Muscle layer of colon (tissue), 2 donors: ENCODE results near the gene ENAH.
A peak's percentile ranks its signal among the peaks of the same experiment; 100 is the strongest.
"Not testable (repeated sequence)": the region's sequence is repeated elsewhere in the genome, so short reads cannot be mapped to it uniquely, and the experiment has no call there.

Experiments used
- H3K27ac ChIP-seq: one replicate; pipeline ENCODE4 v1.7.0; 2013; ENCODE audit warnings: low read depth, mild to moderate bottlenecking, low read length, moderate library complexity
- H3K27me3 ChIP-seq, 2 donors: one replicate each; pipeline ENCODE4 v1.7.0; 2013; ENCODE audit warnings: low read length in 2 of 2, mild to moderate bottlenecking in 2 of 2; ENCODE audit not compliant: insufficient read depth in 2 of 2, control insufficient read depth in 1 of 2
- H3K36me3 ChIP-seq: one replicate; pipeline ENCODE4 v1.7.0; 2013; ENCODE audit warnings: mild to moderate bottlenecking, low read length; ENCODE audit not compliant: insufficient read depth
- H3K4me1 ChIP-seq: one replicate; pipeline ENCODE4 v1.7.0; 2013; ENCODE audit warnings: mild to moderate bottlenecking, low read length; ENCODE audit not compliant: insufficient read depth
- H3K4me3 ChIP-seq, 2 donors: one replicate each; pipeline ENCODE4 v1.7.0; 2013; ENCODE audit warnings: low read length in 2 of 2, low read depth in 1 of 2, mild to moderate bottlenecking in 1 of 2, moderate library complexity in 1 of 2
- H3K9ac ChIP-seq: one replicate; pipeline ENCODE4 v1.7.0; 2013; ENCODE audit warnings: low read length
- H3K9me3 ChIP-seq: one replicate; pipeline ENCODE4 v1.7.0; 2013; ENCODE audit warnings: mild to moderate bottlenecking, low read length
- donor health status: abdominal sarcoma.
- donor health status: Adenocarcinoma of cecum.

ENAH gene

GRCh38 chr1:225615403-225615790 is 37.5 kb downstream of the ENAH start:
- H3K9me3 ChIP-seq, H3K27ac ChIP-seq, H3K4me3 ChIP-seq, H3K9ac ChIP-seq, H3K36me3 ChIP-seq, H3K27me3 ChIP-seq: not testable (repeated sequence)
- peaks cover 29% of the 10 kb centered on the region for H3K4me1 ChIP-seq

GRCh38 chr1:225613006-225613405 is 39.9 kb downstream of the ENAH start:
- Histone ChIP-seq H3K36me3 (no peaks in the 10 kb centered on the region), H3K9ac (no peak overlapping the region), H3K9me3 (no peaks in the 10 kb centered on the region), H3K4me3 (no peak overlapping the region), H3K4me1 (peaks cover 28% of the 10 kb centered on the region), H3K27ac (peak overlapping the region; percentile 4), H3K27me3 (no peaks in the 10 kb centered on the region)

- no peak overlapping the region for H3K4me3 ChIP-seq
- H3K9me3 ChIP-seq, result no peaks in the 10 kb centered on the region
- H3K4me1 ChIP-seq, result peaks cover 28% of the 10 kb centered on the region
- no peaks in the 10 kb centered on the region for H3K27me3 ChIP-seq
- no peak overlapping the region for H3K9ac ChIP-seq
- peak overlapping the region; percentile 1 for H3K27ac ChIP-seq
- H3K36me3 ChIP-seq, result no peaks in the 10 kb centered on the region
Measured at GRCh38 chr1:225612287-225612686, 40.6 kb downstream of the ENAH start.

- peak overlapping the region; percentile 1 for H3K27ac ChIP-seq
- H3K36me3 ChIP-seq, result no peaks in the 10 kb centered on the region
- peaks cover 30% of the 10 kb centered on the region for H3K4me1 ChIP-seq
- no peak overlapping the region for H3K4me3 ChIP-seq
- no peaks in the 10 kb centered on the region for H3K27me3 ChIP-seq
- H3K9me3 ChIP-seq, result no peaks in the 10 kb centered on the region
- H3K9ac ChIP-seq, result no peak overlapping the region
Measured at GRCh38 chr1:225611537-225612223, 41.2 kb downstream of the ENAH start.

- Histone ChIP-seq H3K9ac (no peak overlapping the region), H3K27me3 (no peaks in the 10 kb centered on the region)
Measured at GRCh38 chr1:225610539-225610938, 42.4 kb downstream of the ENAH start.

GRCh38 chr1:225608014-225608796 is 44.7 kb downstream of the ENAH start:
- Histone ChIP-seq H3K4me3 (no peak overlapping the region), H3K27me3 (no peaks in the 10 kb centered on the region), H3K9ac (no peak overlapping the region), H3K36me3 (no peaks in the 10 kb centered on the region), H3K27ac (peak overlapping the region; percentile 37), H3K9me3 (no peaks in the 10 kb centered on the region), H3K4me1 (peaks cover 48% of the 10 kb centered on the region)

More at GRCh38 chr1:225610539-225610938, 42.4 kb downstream of the ENAH start:
- H3K4me3 ChIP-seq, result no peak overlapping the region
- no peak overlapping the region for H3K27ac ChIP-seq
- no peaks in the 10 kb centered on the region for H3K9me3 ChIP-seq
- H3K4me1 ChIP-seq, result peaks cover 33% of the 10 kb centered on the region
- no peaks in the 10 kb centered on the region for H3K36me3 ChIP-seq

- H3K9ac ChIP-seq, result no peak overlapping the region
- H3K27me3 ChIP-seq, result no peaks in the 10 kb centered on the region
- H3K4me3 ChIP-seq, result peak overlapping the region in 1 of 2 donors; percentile 18
- no peaks in the 10 kb centered on the region for H3K36me3 ChIP-seq
- H3K9me3 ChIP-seq, result no peaks in the 10 kb centered on the region
- peak overlapping the region; percentile 37 for H3K27ac ChIP-seq
- H3K4me1 ChIP-seq, result peaks cover 48% of the 10 kb centered on the region
Measured at GRCh38 chr1:225607355-225607754, 45.6 kb downstream of the ENAH start.

- Histone ChIP-seq H3K9ac (no peak overlapping the region), H3K27ac (peak overlapping the region; percentile 4), H3K9me3 (no peaks in the 10 kb centered on the region), H3K4me3 (no peak overlapping the region), H3K27me3 (no peaks in the 10 kb centered on the region), H3K4me1 (peaks cover 34% of the 10 kb centered on the region), H3K36me3 (no peaks in the 10 kb centered on the region)
Measured at GRCh38 chr1:225603538-225604354, 49.2 kb downstream of the ENAH start.

- Histone ChIP-seq H3K4me1 (peaks cover 27% of the 10 kb centered on the region), H3K4me3 (no peak overlapping the region), H3K27me3 (no peaks in the 10 kb centered on the region), H3K27ac (no peak overlapping the region), H3K9me3 (no peaks in the 10 kb centered on the region), H3K9ac (no peak overlapping the region), H3K36me3 (no peaks in the 10 kb centered on the region)
Measured at GRCh38 chr1:225602590-225603206, 50.2 kb downstream of the ENAH start.

- Histone ChIP-seq H3K27ac (no peak overlapping the region), H3K4me3 (no peak overlapping the region), H3K9ac (no peak overlapping the region), H3K4me1 (peaks cover 23% of the 10 kb centered on the region), H3K36me3 (no peaks in the 10 kb centered on the region), H3K27me3 (no peaks in the 10 kb centered on the region), H3K9me3 (no peaks in the 10 kb centered on the region)
Measured at GRCh38 chr1:225601902-225602589, 50.9 kb downstream of the ENAH start.
